Keratinocyte (primary cell): ENCODE data around the gene ERICH4. TPM values are rescaled to one million over a fixed set of nuclear protein-coding genes. Genes with fewer than 3 reads are reported as not detected.
A peak's percentile ranks its signal among the peaks of the same experiment; 100 is the strongest.

Source experiments
- DNase-seq: peaks from one replicate; pipeline ENCODE4 v3.0.0-alpha.2; 2011; ENCODE audit warnings: low read depth, missing footprints, low spot score
- FAIRE-seq: peaks from 2 replicates; lab custom pipeline; 2011; peaks lifted over from hg19 to GRCh38; lab: Jason Lieb, UNC
- H2AFZ ChIP-seq: 2 replicates; pipeline ENCODE4 v1.6.0; 2012; ENCODE audit warnings: low read length, control low read depth, inconsistent platforms; ENCODE audit not compliant: control insufficient read depth
- H3K27ac ChIP-seq: 2 replicates; pipeline ENCODE4 v1.5.1; 2011; ENCODE audit warnings: low read length; ENCODE audit not compliant: control insufficient read depth, insufficient read depth
- H3K27me3 ChIP-seq: 3 replicates; pipeline ENCODE4 v1.6.0; 2011; ENCODE audit warnings: low read length; ENCODE audit not compliant: control insufficient read depth, insufficient read depth; ENCODE audit errors: extremely low read depth
- H3K36me3 ChIP-seq, 2 experiments: 2 replicates in 1 of 2; 3 replicates in 1 of 2; pipeline ENCODE4 v1.5.1; 2011; ENCODE audit warnings: low read length in 2 of 2, mild to moderate bottlenecking in 1 of 2; ENCODE audit not compliant: control insufficient read depth in 2 of 2, insufficient read depth in 2 of 2; ENCODE audit errors: extremely low read depth in 1 of 2
- H3K4me1 ChIP-seq: 3 replicates; pipeline ENCODE4 v1.5.1; 2011; ENCODE audit warnings: low read length; ENCODE audit not compliant: control insufficient read depth, insufficient read depth; ENCODE audit errors: extremely low read depth
- H3K4me2 ChIP-seq: 3 replicates; pipeline ENCODE4 v1.6.0; 2011; ENCODE audit warnings: low read depth, low read length; ENCODE audit not compliant: control insufficient read depth, insufficient read depth; ENCODE audit errors: extremely low read depth
- H3K4me3 ChIP-seq, 3 experiments: fragments of 200-600 bp in 1 of 3; sonication (generic) in 1 of 3; 2 replicates in 2 of 3; 3 replicates in 1 of 3; pipeline ENCODE4 v1.5.1; 2011 to 2016; ENCODE audit warnings: low read length in 3 of 3, mild to moderate bottlenecking in 3 of 3, control low read depth in 2 of 3, inconsistent platforms in 1 of 3, low read depth in 1 of 3, mixed read lengths in 1 of 3, mixed run types in 1 of 3, moderate library complexity in 1 of 3; ENCODE audit not compliant: control insufficient read depth in 2 of 3, insufficient read depth in 2 of 3; ENCODE audit errors: extremely low read depth in 1 of 3
- H3K79me2 ChIP-seq: 2 replicates; pipeline ENCODE4 v1.6.0; 2012; ENCODE audit warnings: low read length; ENCODE audit not compliant: control insufficient read depth, insufficient read depth
- H3K9ac ChIP-seq: 3 replicates; pipeline ENCODE4 v1.6.0; 2011; ENCODE audit warnings: low read length; ENCODE audit not compliant: control insufficient read depth, insufficient read depth; ENCODE audit errors: extremely low read depth
- H3K9me1 ChIP-seq: 3 replicates; pipeline ENCODE4 v1.6.0; 2011; ENCODE audit warnings: low read length; ENCODE audit not compliant: control insufficient read depth, insufficient read depth; ENCODE audit errors: extremely low read depth
- H3K9me3 ChIP-seq: 2 replicates; pipeline ENCODE4 v1.5.1; 2012; ENCODE audit warnings: low read depth, low read length; ENCODE audit not compliant: control insufficient read depth
- H4K20me1 ChIP-seq: 3 replicates; pipeline ENCODE4 v1.6.0; 2011; ENCODE audit warnings: low read length; ENCODE audit not compliant: control insufficient read depth, insufficient read depth; ENCODE audit errors: extremely low read depth
- CTCF ChIP-seq, 3 experiments: IDR thresholded peaks in 1 of 3; conservative IDR thresholded peaks in 1 of 3; optimal IDR thresholded peaks in 1 of 3; 2 replicates in 2 of 3; 3 replicates in 1 of 3; pipeline versions ENCODE3 to v1.5.1; 2011; ENCODE audit warnings: low read length in 3 of 3, mild to moderate bottlenecking in 3 of 3, moderate library complexity in 2 of 3, control low read depth in 1 of 3, inconsistent platforms in 1 of 3; ENCODE audit not compliant: insufficient read depth in 2 of 3; ENCODE audit errors: extremely low read depth in 1 of 3
- EZH2 ChIP-seq: IDR thresholded peaks from one replicate; pipeline ENCODE4 v1.6.1; 2012; ENCODE audit warnings: inconsistent platforms, mild to moderate bottlenecking, low read length, moderate library complexity
- dilution Hi-C: fragments of 300-500 bp; cut with MboI; formaldehyde crosslinking; loops from one replicate; pipeline ENCODE4 v1.7.0; 2020; ENCODE audit warnings: low sequenced_read_pairs; ENCODE audit not compliant: extremely low pct_ligation_motif_present
- polyA plus RNA-seq, 5 experiments: library from polyadenylated mRNA; depleted of rRNA in 3 of 5; stranded (reverse) in 3 of 5; stranded (forward) in 1 of 5; unstranded in 1 of 5; fragments of >200 nt; gene quantifications; 1 replicate in 1 of 5; 2 replicates in 3 of 5; 3 replicates in 1 of 5; pipeline versions ENCODE4 v1.2.1 to v1.2.3, GENCODE V29; 2011 to 2012; ENCODE audit warnings: missing spikeins in 2 of 5, low read depth in 1 of 5, low replicate concordance in 1 of 5

Gene ERICH4
- polyA plus RNA-seq, 1 donor (not counting 4 experiments of a cell fraction or from before 2014, with no cell fraction given) = not detected

- H3K4me1 ChIP-seq = peaks cover 12% of the 10 kb centered on the region
- H4K20me1 ChIP-seq = no peaks in the 10 kb centered on the region
- FAIRE-seq = no peak
- H2AFZ ChIP-seq = no peak overlapping the region
- H3K9me1 ChIP-seq = no peaks in the 10 kb centered on the region
- no peak for DNase-seq
- no peak overlapping the region for H3K4me2 ChIP-seq
- dilution Hi-C loops = no loop called here
- no peak overlapping the region for H3K4me3 ChIP-seq
- no peak for TF ChIP-seq CTCF (optimal IDR thresholded peaks at IDR 0.05 in 1 of 3, IDR thresholded peaks at IDR 0.05 in 1 of 3, conservative IDR thresholded peaks at IDR 0.05 in 1 of 3; ENCODE audit: extremely low read depth in 1 of 3, insufficient read depth in 2 of 3, low read length in 3 of 3)
- TF ChIP-seq EZH2 = no peak
- no peak overlapping the region for H3K9ac ChIP-seq
- H3K79me2 ChIP-seq = peaks cover 13% of the 10 kb centered on the region
- H3K27ac ChIP-seq = no peak overlapping the region
- H3K27me3 ChIP-seq = no peaks in the 10 kb centered on the region
- peaks cover 12 to 13% of the 10 kb centered on the region in 2 experiments for H3K36me3 ChIP-seq
- H3K9me3 ChIP-seq = no peaks in the 10 kb centered on the region
Observed at GRCh38 chr19:41437944-41438574, 4.9 kb upstream of the ERICH4 start.

DNA sequence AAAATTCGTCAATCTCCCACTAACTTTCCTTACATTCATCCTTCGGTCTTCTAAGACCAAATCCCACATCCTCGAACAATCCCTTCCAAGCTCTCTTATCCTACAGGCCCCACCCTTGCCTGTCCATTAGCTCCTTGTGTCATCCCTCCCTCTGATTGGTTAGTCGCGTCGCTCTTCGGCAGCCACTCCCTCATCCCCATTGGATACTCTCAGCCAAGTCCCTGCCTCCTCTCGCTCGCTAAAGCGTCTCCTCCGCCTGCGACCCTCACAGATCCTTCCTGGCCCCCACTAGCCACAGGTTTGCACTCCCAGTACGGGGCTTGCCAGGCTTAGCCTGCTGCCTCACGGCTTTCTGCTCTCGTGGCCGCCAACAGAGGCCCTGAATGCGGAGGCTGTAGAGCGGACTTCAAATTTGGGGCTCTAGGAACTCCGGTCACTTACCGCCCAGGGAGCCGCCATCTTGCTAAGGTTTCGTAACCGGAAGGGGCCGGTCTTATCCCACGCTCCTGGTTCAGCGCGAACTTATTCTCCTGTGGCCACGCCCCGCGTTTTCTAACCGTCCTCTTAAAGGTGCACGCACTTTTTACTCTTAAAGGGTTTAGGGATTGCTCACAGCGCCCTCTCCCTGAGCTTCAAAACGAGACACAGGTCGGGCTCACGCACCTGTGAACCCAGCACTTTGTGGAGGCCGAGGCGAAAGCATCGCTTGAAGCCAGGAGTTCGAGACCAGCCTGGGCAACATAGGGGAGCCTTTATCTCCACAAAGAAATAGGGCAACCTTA is 3.3 kb upstream of the ERICH4 start, which contains the start of gene DMAC2:
DMAC2 (minus strand) TSS at position 472 of the 782 bp plus-strand sequence; CDS start at position 459, 13 bp downstream.
- Histone ChIP-seq H3K36me3 (peaks cover 8 to 9% of the 10 kb centered on the region in 2 experiments), H3K4me3 (peak within 1 kb of the TSS; percentile 63 to 98 (median 97)), H3K4me2 (peak within 1 kb of the TSS; percentile 89), H3K79me2 (peaks cover 13% of the 10 kb centered on the region), H2AFZ (peak within 1 kb of the TSS; percentile 98), H3K9ac (peak within 1 kb of the TSS; percentile 99), H3K4me1 (peaks cover 12% of the 10 kb centered on the region), H3K27me3 (no peaks in the 10 kb centered on the region), H4K20me1 (no peaks in the 10 kb centered on the region), H3K9me1 (no peaks in the 10 kb centered on the region), H3K9me3 (no peaks in the 10 kb centered on the region), H3K27ac (peak within 1 kb of the TSS; percentile 98)
- peak; percentile 61 to 79 (median 77) for TF ChIP-seq CTCF (optimal IDR thresholded peaks at IDR 0.05 in 1 of 3, IDR thresholded peaks at IDR 0.05 in 1 of 3, conservative IDR thresholded peaks at IDR 0.05 in 1 of 3; ENCODE audit: extremely low read depth in 1 of 3, insufficient read depth in 2 of 3, low read length in 3 of 3)
- no peak for TF ChIP-seq EZH2
- dilution Hi-C loops = no loop called here
- DNase-seq = peak; percentile 94
- FAIRE-seq = peak; percentile 98
